SK-N-SH (cell line): ENCODE results near the gene TMEM171. TPM values are rescaled to one million over a fixed set of nuclear protein-coding genes. Genes with fewer than 3 reads are reported as not detected.
A peak's percentile ranks its signal among the peaks of the same experiment; 100 is the strongest.

Experiments
- CTCF ChIA-PET: fragments of 300-600, 350-600 bp; formaldehyde crosslinking; extraction: SDS; loops from one replicate; lab custom pipeline; 2021; lab: Yijun Ruan, JAX
- POLR2A ChIA-PET: fragments of 350-600 bp; sonication (Branson Sonifier 250); formaldehyde crosslinking; extraction: SDS; loops from one replicate; lab custom pipeline; 2020; ENCODE audit warnings: antibody characterized with exemption, inconsistent platforms; lab: Yijun Ruan, JAX
- DNase-seq: peaks from one replicate; pipeline ENCODE4 v3.0.0; 2012
- H2AFZ ChIP-seq: fragments of 200-600 bp; sonication (generic); 2 replicates; pipeline ENCODE4 v1.8.1; 2016; ENCODE audit warnings: antibody characterized with exemption, mild to moderate bottlenecking, low read depth
- H3F3A ChIP-seq: fragments of 200-600 bp; sonication (generic); replicated peaks from 2 replicates; pipeline ENCODE3; 2016; ENCODE audit warnings: antibody characterized with exemption, mild to moderate bottlenecking; ENCODE audit not compliant: insufficient read depth
- H3K27ac ChIP-seq, 2 experiments: fragments of 200-500 bp in 1 of 2; fragments of 200-600 bp in 1 of 2; sonication (Bioruptor generic) in 1 of 2; sonication (generic), shearing (Covaris generic) in 1 of 2; 2 replicates each; pipeline versions ENCODE4 v1.5.1 to v1.6.1; 2014 to 2016; ENCODE audit warnings: low read depth in 2 of 2, inconsistent platforms in 1 of 2, low read length in 1 of 2, mild to moderate bottlenecking in 1 of 2, mixed read lengths in 1 of 2
- H3K27me3 ChIP-seq: fragments of 200-600 bp; sonication (generic), shearing (Covaris generic); 2 replicates; pipeline ENCODE4 v1.6.1; 2016; ENCODE audit warnings: mixed run types; ENCODE audit not compliant: insufficient read depth
- H3K36me3 ChIP-seq, 2 experiments: fragments of 200-500 bp in 1 of 2; fragments of 200-600 bp in 1 of 2; sonication (Bioruptor generic) in 1 of 2; sonication (generic) in 1 of 2; replicated peaks in 1 of 2; 2 replicates each; pipeline versions ENCODE3 to v1.5.1; 2014 to 2016; ENCODE audit warnings: low read length in 1 of 2, mild to moderate bottlenecking in 1 of 2; ENCODE audit not compliant: insufficient read depth in 2 of 2, control insufficient read depth in 1 of 2
- H3K4me1 ChIP-seq, 2 experiments: fragments of 200-500 bp in 1 of 2; fragments of 200-600 bp in 1 of 2; sonication (Bioruptor generic) in 1 of 2; sonication (generic), shearing (Covaris generic) in 1 of 2; 2 replicates each; pipeline versions ENCODE4 v1.5.1 to v1.6.1; 2014 to 2016; ENCODE audit warnings: low read depth in 1 of 2, low read length in 1 of 2, mixed run types in 1 of 2; ENCODE audit not compliant: insufficient read depth in 2 of 2, control insufficient read depth in 1 of 2
- H3K4me2 ChIP-seq: fragments of 200-600 bp; sonication (generic), shearing (Covaris generic); 2 replicates; pipeline ENCODE4 v1.6.1; 2017; ENCODE audit warnings: mixed run types
- H3K4me3 ChIP-seq, 2 experiments: fragments of 200-500 bp in 1 of 2; fragments of 200-600 bp in 1 of 2; sonication (Bioruptor generic) in 1 of 2; sonication (generic), shearing (Covaris generic) in 1 of 2; 2 replicates each; pipeline versions ENCODE4 v1.5.1 to v1.8.1; 2014 to 2016; ENCODE audit warnings: low read depth in 2 of 2, inconsistent platforms in 1 of 2, low read length in 1 of 2, mild to moderate bottlenecking in 1 of 2, mixed read lengths in 1 of 2, moderate library complexity in 1 of 2
- H3K79me2 ChIP-seq: fragments of 200-600 bp; sonication (generic); 2 replicates; pipeline ENCODE4 v1.8.1; 2017; ENCODE audit warnings: mild to moderate bottlenecking; ENCODE audit not compliant: insufficient read depth
- H3K9ac ChIP-seq: fragments of 200-600 bp; sonication (generic); 2 replicates; pipeline ENCODE4 v1.6.1; 2017; ENCODE audit warnings: mixed run types
- H3K9me2 ChIP-seq: fragments of 200-600 bp; sonication (generic); 2 replicates; pipeline ENCODE4 v1.6.1; 2017; ENCODE audit warnings: mixed run types
- H3K9me3 ChIP-seq: fragments of 200-600 bp; sonication (generic); 2 replicates; pipeline ENCODE4 v1.6.1; 2017; ENCODE audit warnings: mixed run types, mild to moderate bottlenecking, moderate library complexity
- H4K20me1 ChIP-seq: fragments of 200-600 bp; sonication (generic); 2 replicates; pipeline ENCODE4 v1.6.1; 2017; ENCODE audit warnings: mild to moderate bottlenecking, mixed run types; ENCODE audit not compliant: insufficient read depth
- EP300 ChIP-seq, 2 experiments: IDR thresholded peaks; 2 replicates each; pipeline versions ENCODE4 v1.4.0 to v1.6.1; 2012; ENCODE audit warnings: borderline replicate concordance in 1 of 2, low read depth in 1 of 2, low read length in 1 of 2
- FOXJ3 ChIP-seq: sonication (generic); formaldehyde crosslinking; IDR thresholded peaks from 2 replicates; pipeline ENCODE4 v1.5.1; 2020; ENCODE audit warnings: mild to moderate bottlenecking, missing genetic modification reagents
- GATA2 ChIP-seq: sonication (generic); formaldehyde crosslinking; IDR thresholded peaks from 2 replicates; pipeline ENCODE4 v1.5.0; 2020; ENCODE audit warnings: mild to moderate bottlenecking, missing genetic modification reagents
- IRF3 ChIP-seq: fragments of 150-350 bp; IDR thresholded peaks from 2 replicates; pipeline ENCODE4 v1.6.1; 2016; ENCODE audit warnings: mild to moderate bottlenecking, low read depth, low read length
- JUND ChIP-seq: IDR thresholded peaks from 2 replicates; pipeline ENCODE4 v1.4.0; 2012
- PBX3 ChIP-seq: IDR thresholded peaks from 2 replicates; pipeline ENCODE4; 2012
- TEAD4 ChIP-seq: IDR thresholded peaks from 2 replicates; pipeline ENCODE4 v1.4.0; 2012; ENCODE audit warnings: mild to moderate bottlenecking, borderline replicate concordance; ENCODE audit not compliant: insufficient read depth
- YY1 ChIP-seq: IDR thresholded peaks from 2 replicates; pipeline ENCODE4 v1.4.0; 2012; ENCODE audit warnings: low read depth, mild to moderate bottlenecking
- WGBS: methylation state at CpG from one replicate; pipeline ENCODE4 v1.1.6; 2017; ENCODE audit warnings: low lambda C conversion rate; 5-methylcytosine and 5-hydroxymethylcytosine counted together
- polyA plus RNA-seq, 3 experiments: library from polyadenylated mRNA; depleted of rRNA; stranded (reverse); fragments of >200 nt; gene quantifications; 2 replicates each; pipeline ENCODE4 v1.2.3, GENCODE V29; 2012

The TMEM171 gene
- polyA plus RNA-seq, 1 of the 3 experiments (the other 2 are of a cell fraction), result 7.6 TPM

GRCh38 chr5:73117088-73117740, 3.2 kb upstream of the TMEM171 start:
- 70% methylated on average over 3 of the region's 3 CpGs for WGBS
- H3K9me3 ChIP-seq, result no peaks in the 10 kb centered on the region
- H3K9me2 ChIP-seq, result no peaks in the 10 kb centered on the region
- peaks cover 0 to 3% of the 10 kb centered on the region in 2 experiments for H3K36me3 ChIP-seq
- peaks cover 9 to 19% of the 10 kb centered on the region in 2 experiments for H3K4me1 ChIP-seq
- DNase-seq, result no peak
- H3K9ac ChIP-seq, result no peak overlapping the region
- H2AFZ ChIP-seq, result no peak overlapping the region
- no peaks in the 10 kb centered on the region for H4K20me1 ChIP-seq
- ChIA-PET CTCF (interaction anchor here (0.6 kb wide), 1 partner anchor 121 kb away, joined by 4 read pairs; no protein-coding TSS in a partner anchor), POLR2A (no interaction called here)
- no peak overlapping the region for H3K4me3 ChIP-seq
- peaks cover 13% of the 10 kb centered on the region for H3F3A ChIP-seq
- no peak for TF ChIP-seq EP300 (IDR thresholded peaks at IDR 0.05; ENCODE audit: borderline replicate concordance in 1 of 2, low read depth in 1 of 2, low read length in 1 of 2)
- no peak for TF ChIP-seq PBX3
- no peak for TF ChIP-seq GATA2 (CRISPR knock-in tag)
- TF ChIP-seq JUND, result no peak
- TF ChIP-seq TEAD4, result no peak
- no peak for TF ChIP-seq YY1
- no peak for TF ChIP-seq IRF3
- no peak overlapping the region for H3K27ac ChIP-seq
- no peaks in the 10 kb centered on the region for H3K27me3 ChIP-seq
- no peaks in the 10 kb centered on the region for H3K79me2 ChIP-seq
- H3K4me2 ChIP-seq, result no peak overlapping the region

GRCh38 chr5:73118391-73118973, 1.9 kb upstream of the TMEM171 start:
- Histone ChIP-seq H3K27me3 (no peaks in the 10 kb centered on the region), H2AFZ (no peak overlapping the region), H3K27ac (no peak overlapping the region), H3K4me1 (peaks cover 9 to 20% of the 10 kb centered on the region in 2 experiments), H3K4me2 (no peak overlapping the region), H3K4me3 (no peak overlapping the region), H4K20me1 (no peaks in the 10 kb centered on the region), H3F3A (peaks cover 13% of the 10 kb centered on the region), H3K9me3 (no peaks in the 10 kb centered on the region), H3K9ac (no peak overlapping the region), H3K36me3 (no peaks in the 10 kb centered on the region), H3K9me2 (no peaks in the 10 kb centered on the region), H3K79me2 (no peaks in the 10 kb centered on the region)
- POLR2A ChIA-PET, result no interaction called here
- CTCF ChIA-PET, result no interaction called here
- TF ChIP-seq FOXJ3 (CRISPR knock-in tag) (no peak), GATA2 (CRISPR knock-in tag) (0 out of 2 replicates have a peak, but pooled peaks have one; percentile 9)
- DNase-seq, result peak; percentile 64
- 90% methylated on average over 4 of the region's 5 CpGs for WGBS
